NCI-H345 treated with DMSO at 0.1 percent for 48 hours (cell line): ENCODE measurements around the gene MCF2L2.

Source experiments
- DNase-seq: peaks from one replicate; lab custom pipeline; 2025; ENCODE audit not compliant: unreplicated experiment; lab: John Stamatoyannopoulos, UW

MCF2L2 gene

DNA sequence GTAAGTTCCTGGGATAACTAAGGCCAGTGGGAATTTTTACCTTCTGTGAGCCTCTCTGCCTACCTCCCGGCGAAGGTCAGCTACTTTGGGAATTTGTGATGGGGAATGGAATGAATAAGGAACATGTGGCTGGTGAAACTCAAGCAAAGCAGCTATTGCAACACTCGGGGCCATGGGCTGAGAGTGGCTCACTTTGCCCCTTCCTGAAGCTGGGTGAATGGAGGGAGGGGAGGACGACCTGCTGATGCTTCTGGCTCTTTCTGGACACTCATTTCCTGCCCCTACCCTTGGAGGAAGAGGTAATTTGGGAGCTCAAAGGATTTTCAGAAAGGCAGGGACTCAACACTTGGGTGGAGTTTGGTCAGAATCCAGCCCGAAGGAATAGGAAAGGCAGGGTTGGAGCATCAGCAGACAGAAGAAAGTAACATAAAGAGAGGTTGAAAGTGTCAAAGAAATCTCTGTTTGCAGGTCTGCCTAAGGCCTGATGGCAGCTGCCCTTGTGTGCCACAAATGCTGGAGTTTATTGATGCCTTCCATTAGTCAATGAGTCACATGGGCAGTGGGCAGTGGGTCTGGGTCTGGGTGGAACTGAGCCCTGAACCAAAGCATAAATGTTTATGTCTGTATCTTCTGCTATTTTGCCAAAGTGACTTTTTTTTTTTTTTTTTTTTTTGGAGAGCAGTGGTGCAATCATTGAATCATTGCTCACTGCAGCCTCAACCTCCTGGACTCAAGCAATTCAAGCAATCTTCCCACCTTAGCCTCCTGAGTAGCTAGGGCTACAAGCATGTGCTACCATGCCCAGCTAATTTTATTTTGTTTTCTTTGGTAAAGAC is 278.3 kb downstream of the MCF2L2 start:
- DNase-seq: no peak

DNA sequence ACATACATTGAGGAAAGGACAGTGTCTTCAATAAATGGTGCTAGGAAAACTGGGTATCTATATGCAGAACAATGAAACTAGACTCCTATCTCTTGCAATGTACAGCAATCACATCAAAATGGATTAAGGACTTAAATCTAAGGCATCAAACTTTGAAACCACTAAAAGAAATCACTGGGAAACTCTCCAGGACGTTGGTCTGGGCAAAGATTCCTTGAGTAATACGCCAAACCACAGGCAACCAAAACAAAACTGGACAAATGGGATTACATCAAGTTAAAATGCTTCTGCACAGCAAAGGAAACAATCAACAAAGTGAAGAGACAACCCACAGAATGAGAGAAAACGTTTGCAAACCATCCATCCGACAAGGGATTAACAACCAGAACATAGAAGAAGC is 280.4 kb downstream of the MCF2L2 start:
- no peak for DNase-seq

DNA sequence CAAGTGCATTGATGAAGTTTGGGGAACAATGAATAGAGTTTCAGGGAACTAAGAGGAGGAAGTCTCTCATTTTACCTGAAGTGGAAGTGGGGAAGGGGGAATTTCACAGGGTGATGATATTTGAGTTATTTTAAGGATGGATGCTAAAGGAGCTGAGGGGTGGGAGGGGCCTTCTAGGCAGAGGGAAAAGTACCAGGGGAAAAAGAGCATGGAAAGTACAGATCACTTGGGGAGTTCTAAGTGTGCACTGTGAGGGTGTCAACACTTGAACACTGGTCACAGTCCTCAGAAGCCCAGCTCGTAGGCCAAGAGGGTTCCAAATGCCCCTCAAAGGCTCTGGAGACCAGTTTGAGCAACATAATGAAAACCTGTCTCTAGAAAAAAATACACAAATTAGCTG is 284.1 kb downstream of the MCF2L2 start:
- DNase-seq: no peak

DNA sequence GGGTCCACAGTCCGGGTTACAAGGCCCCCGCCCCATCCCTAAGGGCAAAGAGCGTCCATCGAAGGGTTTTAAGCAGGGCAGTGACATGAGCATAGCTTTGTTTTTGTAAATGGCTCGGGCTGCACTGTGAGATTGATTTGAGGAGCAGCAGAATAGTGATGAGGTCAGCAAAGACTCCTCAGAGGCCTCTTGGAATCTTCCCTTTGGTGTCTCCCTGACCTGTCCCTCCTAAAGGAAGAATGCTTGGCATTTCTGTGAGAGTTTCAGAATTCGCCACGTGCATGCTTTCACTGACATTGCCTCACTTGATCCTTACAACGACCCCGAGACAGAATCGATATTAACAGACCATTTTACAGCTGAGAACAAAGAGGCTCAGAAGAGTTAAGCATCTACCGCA is 286.2 kb downstream of the MCF2L2 start:
- no peak for DNase-seq

DNA sequence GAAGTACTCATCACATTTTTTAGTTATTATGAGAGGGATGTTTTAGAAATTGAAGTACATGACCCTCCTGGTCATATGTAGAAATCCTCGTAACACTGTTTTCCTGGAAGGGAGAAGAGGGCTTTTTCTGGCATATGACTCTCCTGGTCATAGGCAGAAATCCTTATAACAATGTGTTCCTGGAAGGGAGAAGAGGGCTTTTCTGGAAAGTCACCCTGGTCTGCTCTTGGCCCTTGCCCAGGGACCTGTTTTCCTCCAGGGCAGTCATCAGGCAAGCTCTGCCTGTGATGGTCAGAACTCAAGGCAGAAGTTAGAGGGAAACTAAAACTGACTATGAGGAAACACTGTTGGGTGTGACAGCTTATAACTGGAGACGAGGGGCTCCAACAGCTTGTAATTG is 293.6 kb downstream of the MCF2L2 start:
- no peak for DNase-seq

DNA sequence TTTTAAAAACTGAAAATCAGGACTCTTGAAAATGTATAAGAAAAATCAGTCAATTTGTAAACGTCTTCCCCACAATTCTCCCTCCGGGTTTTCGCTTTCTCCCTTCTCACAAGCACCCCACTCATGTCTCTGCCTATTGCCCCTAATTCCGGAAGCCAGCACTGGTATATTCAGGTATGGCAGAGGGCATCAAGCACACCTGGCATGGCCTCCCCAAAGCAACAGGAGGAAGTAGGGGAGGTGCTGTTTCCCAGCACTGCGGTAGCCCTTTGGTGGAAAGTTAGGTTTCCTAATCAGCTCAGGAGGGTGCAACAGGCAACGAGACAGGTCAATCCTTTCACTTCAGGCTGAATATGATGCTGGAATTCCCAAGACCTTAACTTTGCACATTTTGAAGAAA is 296.0 kb downstream of the MCF2L2 start:
- no peak for DNase-seq

DNA sequence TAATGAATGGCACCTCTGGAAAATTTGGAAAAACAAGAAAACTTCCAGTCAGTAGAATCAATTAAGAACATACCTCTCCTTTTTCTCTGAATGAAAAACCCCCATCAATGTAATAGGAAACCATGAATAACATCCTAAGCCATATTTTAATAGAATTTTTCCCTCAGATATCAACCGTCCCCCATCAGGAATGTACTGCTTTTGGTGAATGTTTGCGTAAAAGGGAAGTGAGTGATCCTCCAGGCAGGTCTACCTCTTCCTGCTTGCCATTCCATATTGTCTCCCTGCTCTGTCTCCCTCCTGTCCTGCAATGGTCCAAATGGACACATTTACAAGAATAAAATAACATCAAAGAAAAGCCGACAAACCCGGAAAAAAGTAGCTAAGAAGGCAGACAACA is 296.7 kb downstream of the MCF2L2 start:
- DNase-seq: no peak

DNA sequence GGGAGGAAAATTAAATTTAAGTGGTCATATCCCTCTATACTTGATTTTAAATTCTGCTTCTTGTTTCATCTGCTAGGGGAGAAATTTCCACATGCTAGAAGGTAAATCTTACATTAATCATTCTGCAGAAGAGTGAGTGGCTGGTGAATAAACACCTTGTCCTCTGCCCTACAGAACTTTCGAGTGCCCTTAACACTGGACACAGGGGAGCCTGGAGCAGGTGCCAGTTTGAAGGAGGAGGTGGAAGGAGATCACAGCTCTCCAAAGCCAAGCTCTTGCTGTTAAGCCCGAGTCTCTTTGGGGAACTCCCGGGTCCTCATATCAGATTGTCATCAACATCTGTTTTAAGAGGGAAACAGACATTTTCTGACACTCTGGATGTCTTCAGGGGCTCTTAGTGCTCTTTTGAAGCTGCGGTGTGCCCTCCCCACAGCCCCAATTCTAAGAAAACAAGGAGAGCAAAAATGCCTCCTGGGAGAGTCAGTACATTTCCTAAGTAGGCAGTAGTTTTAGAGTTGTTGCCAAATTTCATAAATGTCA is 297.2 kb downstream of the MCF2L2 start:
- no peak for DNase-seq

DNA sequence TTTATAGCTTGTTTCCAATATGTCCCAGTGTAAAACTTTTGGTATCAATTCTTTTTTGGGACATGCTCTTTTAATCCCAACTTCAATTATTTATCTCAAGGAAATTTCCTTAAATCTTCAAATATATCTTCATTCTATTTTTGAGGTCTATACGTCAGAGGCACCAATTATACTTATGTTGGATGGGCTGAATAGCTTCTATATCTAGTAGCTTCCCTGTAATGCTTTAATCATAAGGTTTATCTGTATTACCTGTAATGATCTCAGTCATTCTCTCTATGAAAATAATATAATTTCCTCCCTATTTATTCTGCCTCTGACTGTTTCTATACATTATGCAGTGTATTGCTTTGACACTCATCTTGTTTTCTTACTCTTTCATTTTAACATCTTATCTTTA is 299.2 kb downstream of the MCF2L2 start:
- no peak for DNase-seq

DNA sequence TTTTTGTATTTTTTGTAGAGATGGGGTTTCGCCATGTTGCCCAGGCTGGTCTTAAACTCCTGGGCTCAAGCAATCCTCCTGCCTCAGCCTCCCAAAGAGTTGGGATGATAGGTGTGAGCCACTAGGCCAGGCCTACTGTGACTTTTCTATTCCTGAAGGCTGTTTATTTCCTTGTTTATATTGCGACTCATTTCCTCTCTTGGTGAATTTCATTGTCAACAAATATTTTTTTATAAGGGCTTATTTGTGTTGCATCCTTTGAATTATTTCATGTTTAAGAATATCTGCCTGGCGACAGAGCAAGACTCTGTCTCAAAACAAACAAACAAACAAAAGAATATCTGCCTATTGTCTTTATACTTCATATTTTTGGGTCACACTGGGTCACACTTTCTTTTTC is 299.7 kb downstream of the MCF2L2 start:
- DNase-seq: no peak
